ENCODE measurements around the gene PPP4R3A. TPM values are rescaled to one million over a fixed set of nuclear protein-coding genes. Genes with fewer than 3 reads are reported as not detected.

PPP4R3A gene
- polyA plus RNA-seq, 1 donor, result 98.6 TPM

DNA sequence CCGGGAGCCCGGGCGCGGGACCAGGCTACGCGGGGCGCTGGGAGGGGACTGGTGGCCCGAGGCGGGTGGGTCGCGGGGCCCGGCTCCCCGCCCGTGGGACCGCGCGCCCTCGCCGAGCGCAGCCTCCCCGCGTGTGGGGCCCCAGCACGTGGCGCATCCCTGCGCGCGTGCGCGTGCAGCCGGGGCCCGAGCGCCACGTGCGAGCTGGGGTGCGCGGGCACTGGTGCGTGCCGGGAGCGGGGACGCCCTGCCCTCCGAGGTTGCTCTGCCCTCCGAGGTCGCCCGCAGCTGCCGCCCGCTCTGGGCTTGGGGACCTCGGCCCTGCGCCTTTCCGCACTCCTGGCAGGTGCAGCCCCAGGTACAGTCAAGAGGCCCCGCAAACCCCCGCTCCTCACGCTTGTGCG lies 92.1 kb downstream of the PPP4R3A start:
- no CpG with 5 or more reads among the region's 53 CpGs for WGBS (ENCODE audit: insufficient coverage, low lambda C conversion rate)
- no peaks in the 10 kb centered on the region for H3K9me3 ChIP-seq (ENCODE audit: control insufficient read depth, low read depth, low read length)
- peak overlapping the region; percentile 40 for H3K4me3 ChIP-seq (ENCODE audit: low read length)
- H3K36me3 ChIP-seq (ENCODE audit: control insufficient read depth, insufficient read depth, low read length), result no peaks in the 10 kb centered on the region
- H3K4me1 ChIP-seq (ENCODE audit: control insufficient read depth, insufficient read depth, low read length), result peaks cover 38% of the 10 kb centered on the region
- H3K27ac ChIP-seq (ENCODE audit: low read length), result peak overlapping the region; percentile 19
- peaks cover 6% of the 10 kb centered on the region for H3K27me3 ChIP-seq (ENCODE audit: control insufficient read depth, insufficient read depth, low read length)
- peak; percentile 64 to 88 for DNase-seq

DNA sequence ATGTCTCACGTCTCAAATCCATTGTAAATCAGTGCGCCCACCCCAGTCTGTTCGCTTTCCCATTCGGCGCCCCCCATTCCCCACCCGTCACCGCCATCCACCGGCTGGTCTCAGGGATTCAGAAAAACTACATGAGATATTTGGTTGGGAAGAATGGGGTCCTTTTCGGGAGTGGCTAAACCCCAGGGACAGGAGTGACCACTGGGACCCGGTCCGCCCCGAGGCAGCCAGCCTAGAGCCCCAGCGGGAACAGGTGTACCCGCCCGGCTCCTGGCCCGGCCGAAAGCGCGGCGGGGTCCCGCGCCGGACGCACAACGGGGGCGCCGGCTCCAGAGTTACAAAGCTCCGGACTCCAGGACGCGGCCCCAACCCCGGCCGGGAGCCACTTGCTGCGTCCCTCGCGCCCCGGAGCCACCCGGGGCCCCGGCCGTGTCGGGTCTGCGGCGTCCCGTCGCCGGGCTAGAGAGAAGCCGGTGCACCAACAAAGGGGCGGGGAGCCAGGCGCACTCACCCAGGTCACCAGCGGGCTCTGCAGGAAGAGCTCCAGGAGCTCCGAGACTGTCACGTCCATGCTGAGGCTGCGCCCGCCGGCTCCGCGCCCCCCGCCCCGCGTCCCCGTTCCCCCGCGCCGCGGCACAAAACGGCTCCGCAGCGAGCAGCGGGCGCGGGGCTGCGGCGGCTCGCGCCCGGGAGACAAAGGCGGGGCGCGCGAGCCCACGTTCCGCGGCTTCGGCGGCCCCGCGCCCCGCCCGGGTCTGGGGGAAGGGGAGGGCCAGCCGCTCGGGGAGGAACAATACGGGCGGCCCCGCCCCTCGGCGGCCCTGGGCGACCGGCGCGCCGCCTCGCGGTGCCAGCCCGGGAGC lies 92.8 kb downstream of the PPP4R3A start, which contains the start of gene CCDC88C:
Gene CCDC88C (minus strand): TSS at position 701 of the 863 bp plus-strand sequence. CDS start 130 bp downstream, at position 571.
- Histone ChIP-seq H3K4me3 (ENCODE audit: low read length) (peak within 1 kb of the TSS; percentile 71), H3K36me3 (ENCODE audit: control insufficient read depth, insufficient read depth, low read length) (no peaks in the 10 kb centered on the region), H3K27me3 (ENCODE audit: control insufficient read depth, insufficient read depth, low read length) (peaks cover 6% of the 10 kb centered on the region), H3K4me1 (ENCODE audit: control insufficient read depth, insufficient read depth, low read length) (peaks cover 41% of the 10 kb centered on the region), H3K9me3 (ENCODE audit: control insufficient read depth, low read depth, low read length) (no peaks in the 10 kb centered on the region), H3K27ac (ENCODE audit: low read length) (peak within 1 kb of the TSS; percentile 34)
- DNase-seq, result peak in 1 of 2 donors; percentile 88
- no CpG with 5 or more reads among the region's 103 CpGs for WGBS (ENCODE audit: insufficient coverage, low lambda C conversion rate)

DNA sequence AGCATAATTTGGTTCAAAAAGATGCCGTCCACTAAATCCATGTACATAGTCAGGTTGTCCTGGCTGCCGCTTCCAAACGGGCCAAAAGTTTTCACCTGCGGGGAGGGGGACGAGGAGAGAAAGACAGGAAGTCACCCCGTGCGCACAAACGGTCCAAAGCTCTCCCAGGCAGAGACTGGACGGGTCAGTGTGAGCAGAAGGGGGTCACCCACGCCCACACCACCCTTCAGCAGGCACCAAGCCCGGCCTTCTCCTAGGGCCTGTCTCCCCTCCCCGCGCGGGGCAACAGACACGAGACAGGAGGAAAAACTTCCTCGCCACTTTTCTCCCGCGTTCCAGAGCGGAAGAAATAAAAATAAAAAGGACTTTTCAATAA lies 93.4 kb downstream of the PPP4R3A start:
- no peaks in the 10 kb centered on the region for H3K9me3 ChIP-seq (ENCODE audit: control insufficient read depth, low read depth, low read length)
- peaks cover 41% of the 10 kb centered on the region for H3K4me1 ChIP-seq (ENCODE audit: control insufficient read depth, insufficient read depth, low read length)
- DNase-seq, result peak in 1 of 2 donors; percentile 52
- peak overlapping the region; percentile 71 for H3K4me3 ChIP-seq (ENCODE audit: low read length)
- peaks cover 6% of the 10 kb centered on the region for H3K27me3 ChIP-seq (ENCODE audit: control insufficient read depth, insufficient read depth, low read length)
- WGBS (ENCODE audit: insufficient coverage, low lambda C conversion rate), result no CpG with 5 or more reads among the region's 19 CpGs
- no peaks in the 10 kb centered on the region for H3K36me3 ChIP-seq (ENCODE audit: control insufficient read depth, insufficient read depth, low read length)
- peak overlapping the region; percentile 34 for H3K27ac ChIP-seq (ENCODE audit: low read length)

DNA sequence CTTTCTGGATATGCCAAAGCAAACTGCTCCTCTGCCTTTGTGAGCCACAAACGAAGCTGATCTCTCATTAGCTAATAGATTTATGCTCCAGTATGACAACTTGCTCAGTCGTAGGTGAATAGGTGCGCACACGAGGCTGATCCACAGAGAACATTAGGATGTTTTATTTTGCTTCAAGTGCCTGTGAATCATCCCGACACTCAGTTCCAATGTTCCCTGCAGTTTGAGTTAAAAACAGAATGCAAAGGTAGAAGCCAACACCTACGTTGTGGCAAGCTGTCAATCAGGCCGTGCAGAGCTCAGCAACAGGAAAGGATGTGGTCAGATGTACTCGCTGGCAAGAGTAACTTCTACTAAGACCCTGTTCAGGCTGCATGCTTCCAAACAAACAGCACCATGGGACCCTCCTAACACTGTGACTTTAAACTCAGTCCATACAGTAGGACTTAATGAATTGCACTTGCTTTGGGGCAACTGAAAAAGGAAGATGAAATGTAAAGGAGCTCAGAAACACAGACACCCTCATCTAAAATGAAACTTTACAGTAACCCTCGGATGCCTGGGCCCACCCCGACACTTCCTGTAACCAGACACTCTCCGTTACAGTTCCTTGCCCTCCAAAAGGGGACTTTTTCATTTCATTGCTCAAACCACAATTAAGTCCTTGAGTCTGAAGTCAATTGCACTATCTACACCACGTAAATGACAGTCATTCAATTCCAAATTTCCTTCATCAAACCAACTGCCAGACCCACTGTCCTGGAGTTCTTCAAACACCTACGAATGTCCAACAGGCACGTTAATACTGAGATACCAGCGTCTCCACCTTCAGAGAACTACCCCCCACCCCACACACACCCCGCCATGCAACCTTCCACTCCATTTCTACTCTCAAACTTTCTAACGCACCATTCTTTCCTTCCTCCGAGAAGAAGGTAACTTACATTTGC lies 94.0 kb downstream of the PPP4R3A start:
- H3K4me3 ChIP-seq (ENCODE audit: low read length), result peak overlapping the region; percentile 71
- peaks cover 6% of the 10 kb centered on the region for H3K27me3 ChIP-seq (ENCODE audit: control insufficient read depth, insufficient read depth, low read length)
- peak in 1 of 2 donors; percentile 53 for DNase-seq
- no peaks in the 10 kb centered on the region for H3K36me3 ChIP-seq (ENCODE audit: control insufficient read depth, insufficient read depth, low read length)
- H3K27ac ChIP-seq (ENCODE audit: low read length), result peak overlapping the region; percentile 34
- H3K4me1 ChIP-seq (ENCODE audit: control insufficient read depth, insufficient read depth, low read length), result peaks cover 38% of the 10 kb centered on the region
- H3K9me3 ChIP-seq (ENCODE audit: control insufficient read depth, low read depth, low read length), result no peaks in the 10 kb centered on the region
- WGBS (ENCODE audit: insufficient coverage, low lambda C conversion rate), result 0% methylated on average over 4 of the region's 18 CpGs

DNA sequence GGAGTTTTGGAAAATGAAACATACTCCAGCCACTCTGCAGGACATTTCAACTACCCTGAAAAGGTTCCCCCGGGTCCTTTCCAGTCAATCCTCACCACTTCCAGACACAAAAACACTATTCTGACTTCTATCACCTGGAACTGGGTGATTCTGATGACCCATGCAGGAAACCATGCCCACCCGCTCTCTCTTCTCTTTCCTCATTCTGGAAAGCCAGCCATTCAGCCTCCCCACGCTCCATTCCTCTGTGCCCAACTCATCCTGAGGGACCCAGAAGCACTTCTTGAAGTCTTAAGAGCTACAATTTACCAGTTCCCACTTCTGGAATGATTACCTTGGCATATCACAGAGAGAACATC lies 95.7 kb downstream of the PPP4R3A start:
- WGBS (ENCODE audit: insufficient coverage, low lambda C conversion rate), result 100% methylated on average over 1 of the region's 3 CpGs
- Histone ChIP-seq H3K9me3 (ENCODE audit: control insufficient read depth, low read depth, low read length) (no peaks in the 10 kb centered on the region), H3K27ac (ENCODE audit: low read length) (peak overlapping the region; percentile 63), H3K4me3 (ENCODE audit: low read length) (no peak overlapping the region), H3K36me3 (ENCODE audit: control insufficient read depth, insufficient read depth, low read length) (no peaks in the 10 kb centered on the region), H3K4me1 (ENCODE audit: control insufficient read depth, insufficient read depth, low read length) (peaks cover 32% of the 10 kb centered on the region), H3K27me3 (ENCODE audit: control insufficient read depth, insufficient read depth, low read length) (peaks cover 6% of the 10 kb centered on the region)
- no peak for DNase-seq

DNA sequence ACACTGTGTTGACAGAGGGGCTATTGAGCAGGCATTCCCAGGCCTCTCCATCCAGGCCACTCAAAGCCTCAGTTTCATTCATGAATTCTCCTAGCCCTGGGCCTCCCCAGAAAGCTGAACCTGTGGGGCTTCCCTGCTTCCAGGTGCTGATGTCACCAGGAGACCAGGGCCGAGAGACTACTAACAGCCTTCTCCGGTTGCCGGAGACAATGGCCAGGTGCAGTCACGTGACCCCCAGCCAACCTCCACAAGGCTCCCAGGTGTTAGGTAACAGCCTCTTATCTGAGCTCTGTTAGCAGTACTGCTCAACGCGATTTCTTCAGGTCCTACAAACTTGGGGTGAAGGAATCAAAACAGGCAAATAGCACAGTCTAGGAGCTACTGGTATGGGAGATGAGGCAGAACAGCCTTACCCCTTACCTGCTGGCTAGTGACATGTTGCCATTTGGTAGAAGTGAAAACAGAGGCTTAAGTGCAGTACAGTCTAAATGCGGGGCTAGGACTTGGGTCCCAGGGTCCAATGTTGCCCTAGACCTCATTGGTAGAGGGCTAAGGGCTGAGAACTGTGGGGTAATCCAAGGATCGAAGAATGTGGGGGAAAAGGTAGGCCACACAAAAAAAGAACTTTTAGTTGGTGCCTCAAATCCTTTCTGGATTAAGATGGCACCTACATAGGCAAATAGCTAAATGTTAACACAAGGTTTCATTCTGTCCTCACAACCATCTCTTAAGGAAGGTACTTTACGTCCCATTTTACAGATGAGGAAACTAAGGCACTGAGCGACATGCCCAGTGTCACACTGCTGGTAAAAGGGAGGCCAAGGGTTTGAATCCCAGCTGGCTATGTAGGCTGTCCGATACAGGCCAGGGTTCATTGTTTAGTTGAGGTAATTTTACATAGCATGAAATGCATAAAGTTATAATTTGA lies 96.3 kb downstream of the PPP4R3A start:
- peaks cover 32% of the 10 kb centered on the region for H3K4me1 ChIP-seq (ENCODE audit: control insufficient read depth, insufficient read depth, low read length)
- WGBS (ENCODE audit: insufficient coverage, low lambda C conversion rate), result no CpG with 5 or more reads among the region's 11 CpGs
- H3K27ac ChIP-seq (ENCODE audit: low read length), result peak overlapping the region; percentile 63
- no peak overlapping the region for H3K4me3 ChIP-seq (ENCODE audit: low read length)
- no peaks in the 10 kb centered on the region for H3K9me3 ChIP-seq (ENCODE audit: control insufficient read depth, low read depth, low read length)
- DNase-seq, result peak; percentile 86 to 92
- H3K27me3 ChIP-seq (ENCODE audit: control insufficient read depth, insufficient read depth, low read length), result peaks cover 6% of the 10 kb centered on the region
- H3K36me3 ChIP-seq (ENCODE audit: control insufficient read depth, insufficient read depth, low read length), result no peaks in the 10 kb centered on the region

DNA sequence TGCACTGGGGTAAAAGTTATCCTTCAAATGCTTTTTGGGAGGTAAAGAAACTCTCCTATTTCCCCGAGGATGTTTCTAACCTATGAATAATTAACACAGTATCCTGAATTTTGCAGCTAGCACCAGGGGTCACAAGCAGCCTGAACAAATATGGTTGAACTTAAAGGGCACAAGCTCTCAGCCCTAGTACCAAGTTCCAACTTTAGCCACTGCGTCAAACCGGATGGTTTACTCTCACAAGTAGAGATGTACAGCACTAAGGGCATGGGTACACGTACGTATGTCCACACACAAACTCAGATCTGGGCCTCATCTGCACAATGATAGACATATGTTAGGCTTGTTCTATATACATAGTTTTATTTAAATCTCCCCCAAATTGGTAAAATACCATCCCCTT lies 97.2 kb downstream of the PPP4R3A start:
- H3K4me3 ChIP-seq (ENCODE audit: low read length), result no peak overlapping the region
- DNase-seq, result no peak
- H3K9me3 ChIP-seq (ENCODE audit: control insufficient read depth, low read depth, low read length), result no peaks in the 10 kb centered on the region
- peaks cover 29% of the 10 kb centered on the region for H3K4me1 ChIP-seq (ENCODE audit: control insufficient read depth, insufficient read depth, low read length)
- H3K27me3 ChIP-seq (ENCODE audit: control insufficient read depth, insufficient read depth, low read length), result peaks cover 2% of the 10 kb centered on the region
- 80% methylated on average over 1 of the region's 5 CpGs for WGBS (ENCODE audit: insufficient coverage, low lambda C conversion rate)
- H3K36me3 ChIP-seq (ENCODE audit: control insufficient read depth, insufficient read depth, low read length), result peaks cover 2% of the 10 kb centered on the region
- peak overlapping the region; percentile 63 for H3K27ac ChIP-seq (ENCODE audit: low read length)

DNA sequence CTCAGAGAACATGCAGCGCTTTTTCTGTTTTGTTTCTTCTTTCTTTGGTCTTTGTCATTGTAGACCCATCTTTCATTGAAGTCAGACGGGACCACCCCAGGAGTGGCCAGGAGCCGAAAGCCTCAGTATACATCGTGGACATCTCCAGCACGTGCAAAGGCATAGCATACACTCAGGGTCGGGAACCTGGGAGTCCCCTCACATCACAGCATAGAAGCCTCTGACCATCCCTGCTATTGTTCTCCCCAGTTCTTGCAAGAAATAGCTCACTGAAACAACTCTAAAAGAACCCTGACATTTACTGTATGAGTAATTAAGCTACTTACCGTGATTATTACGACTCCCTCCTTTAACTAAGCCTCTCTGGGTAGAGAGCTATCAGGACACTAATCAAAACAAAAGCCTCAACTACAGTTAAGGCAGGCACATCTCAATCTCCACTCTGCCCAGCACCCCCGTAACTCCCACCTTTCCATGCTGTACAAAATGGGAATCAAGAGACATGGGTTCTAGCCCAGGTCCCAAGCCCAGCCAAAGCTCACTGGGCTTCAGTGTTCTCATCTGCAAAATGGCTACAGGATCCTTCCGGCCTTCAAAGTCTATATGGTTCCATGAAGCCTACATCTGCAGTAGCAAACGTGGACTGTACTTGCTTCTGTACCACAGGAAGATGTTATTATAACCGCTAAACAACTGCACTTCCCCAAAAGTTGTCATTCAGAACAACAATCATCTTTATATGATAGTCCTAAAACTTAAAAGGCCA lies 99.2 kb downstream of the PPP4R3A start:
- no peaks in the 10 kb centered on the region for H3K9me3 ChIP-seq (ENCODE audit: control insufficient read depth, low read depth, low read length)
- H3K36me3 ChIP-seq (ENCODE audit: control insufficient read depth, insufficient read depth, low read length), result peaks cover 18% of the 10 kb centered on the region
- peaks cover 26% of the 10 kb centered on the region for H3K4me1 ChIP-seq (ENCODE audit: control insufficient read depth, insufficient read depth, low read length)
- H3K27ac ChIP-seq (ENCODE audit: low read length), result no peak overlapping the region
- no peak for DNase-seq
- no CpG with 5 or more reads among the region's 12 CpGs for WGBS (ENCODE audit: insufficient coverage, low lambda C conversion rate)
- H3K27me3 ChIP-seq (ENCODE audit: control insufficient read depth, insufficient read depth, low read length), result no peaks in the 10 kb centered on the region
- no peak overlapping the region for H3K4me3 ChIP-seq (ENCODE audit: low read length)

DNA sequence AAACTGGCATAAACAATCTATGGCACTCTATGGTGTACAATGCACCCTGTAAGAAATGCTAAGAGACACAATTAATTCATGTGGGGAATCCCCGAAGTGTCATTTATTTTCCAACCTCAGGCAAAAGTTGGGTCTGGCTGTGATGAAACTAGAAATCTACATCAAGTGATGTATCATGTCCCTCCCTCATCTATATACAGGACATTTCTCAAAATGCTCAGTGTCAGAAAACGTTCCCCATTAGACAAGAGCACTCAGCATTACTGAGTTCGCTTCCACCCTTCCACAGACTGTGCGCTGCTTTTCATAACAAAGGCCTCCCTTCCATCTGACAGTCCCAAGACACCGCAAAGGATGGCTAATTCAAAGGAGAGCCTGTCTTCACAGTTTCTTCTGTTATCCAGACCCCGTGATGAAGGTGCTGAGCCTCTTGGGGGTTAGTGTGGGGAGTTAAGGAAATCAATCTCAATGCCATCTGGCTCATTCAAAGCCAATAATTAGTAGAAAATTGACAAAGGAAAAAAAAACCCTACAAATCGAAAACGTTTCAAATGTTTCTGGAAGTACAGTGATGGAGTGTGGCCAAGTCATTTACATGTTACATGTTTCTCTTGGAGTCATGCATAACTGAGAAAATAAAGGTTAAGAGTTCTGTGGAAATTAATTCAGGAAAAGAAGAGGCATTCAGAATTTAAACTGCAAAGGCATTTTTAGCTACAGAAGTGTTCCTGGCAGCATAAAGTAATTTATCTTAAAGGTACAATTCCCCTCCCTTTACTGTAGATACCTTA lies 100.0 kb downstream of the PPP4R3A start:
- WGBS (ENCODE audit: insufficient coverage, low lambda C conversion rate), result 87% methylated on average over 3 of the region's 8 CpGs
- Histone ChIP-seq H3K36me3 (ENCODE audit: control insufficient read depth, insufficient read depth, low read length) (peaks cover 18% of the 10 kb centered on the region), H3K9me3 (ENCODE audit: control insufficient read depth, low read depth, low read length) (no peaks in the 10 kb centered on the region), H3K4me1 (ENCODE audit: control insufficient read depth, insufficient read depth, low read length) (peaks cover 20% of the 10 kb centered on the region), H3K27me3 (ENCODE audit: control insufficient read depth, insufficient read depth, low read length) (no peaks in the 10 kb centered on the region), H3K27ac (ENCODE audit: low read length) (no peak overlapping the region), H3K4me3 (ENCODE audit: low read length) (no peak overlapping the region)
- DNase-seq, result no peak

Data from large intestine (tissue), 3 donors.